LNCAP (cell line): ENCODE results near the gene THAP2.

ENCODE experiments used
- TF ChIP-seq, protein P1 (sequence below): fragments of 450-650 bp; IDR thresholded peaks from 2 replicates; pipeline ENCODE4 v1.5.1; 2017; ENCODE audit warnings: mild to moderate bottlenecking

Gene THAP2

DNA sequence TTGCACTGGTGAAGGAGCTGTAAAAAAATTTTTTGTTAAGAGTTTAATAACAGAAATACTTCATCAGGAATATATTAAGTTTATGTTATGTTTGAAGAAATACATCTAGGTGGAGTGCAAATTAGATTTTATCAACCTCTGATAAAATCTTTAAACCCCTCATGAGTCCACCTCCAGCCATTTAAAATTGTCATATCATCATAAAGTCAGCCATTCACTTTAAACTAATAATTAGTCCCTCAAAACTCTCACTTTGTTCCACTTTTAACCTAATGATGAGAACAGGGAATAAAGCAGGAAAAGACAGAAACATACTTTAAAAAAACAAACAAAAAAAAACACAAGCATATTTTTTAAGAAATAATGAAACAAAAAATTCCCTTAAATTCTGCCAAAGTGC lies 25.6 kb upstream of the THAP2 start:
- TF ChIP-seq, protein P1, sequence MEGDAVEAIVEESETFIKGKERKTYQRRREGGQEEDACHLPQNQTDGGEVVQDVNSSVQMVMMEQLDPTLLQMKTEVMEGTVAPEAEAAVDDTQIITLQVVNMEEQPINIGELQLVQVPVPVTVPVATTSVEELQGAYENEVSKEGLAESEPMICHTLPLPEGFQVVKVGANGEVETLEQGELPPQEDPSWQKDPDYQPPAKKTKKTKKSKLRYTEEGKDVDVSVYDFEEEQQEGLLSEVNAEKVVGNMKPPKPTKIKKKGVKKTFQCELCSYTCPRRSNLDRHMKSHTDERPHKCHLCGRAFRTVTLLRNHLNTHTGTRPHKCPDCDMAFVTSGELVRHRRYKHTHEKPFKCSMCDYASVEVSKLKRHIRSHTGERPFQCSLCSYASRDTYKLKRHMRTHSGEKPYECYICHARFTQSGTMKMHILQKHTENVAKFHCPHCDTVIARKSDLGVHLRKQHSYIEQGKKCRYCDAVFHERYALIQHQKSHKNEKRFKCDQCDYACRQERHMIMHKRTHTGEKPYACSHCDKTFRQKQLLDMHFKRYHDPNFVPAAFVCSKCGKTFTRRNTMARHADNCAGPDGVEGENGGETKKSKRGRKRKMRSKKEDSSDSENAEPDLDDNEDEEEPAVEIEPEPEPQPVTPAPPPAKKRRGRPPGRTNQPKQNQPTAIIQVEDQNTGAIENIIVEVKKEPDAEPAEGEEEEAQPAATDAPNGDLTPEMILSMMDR, result no peak

DNA sequence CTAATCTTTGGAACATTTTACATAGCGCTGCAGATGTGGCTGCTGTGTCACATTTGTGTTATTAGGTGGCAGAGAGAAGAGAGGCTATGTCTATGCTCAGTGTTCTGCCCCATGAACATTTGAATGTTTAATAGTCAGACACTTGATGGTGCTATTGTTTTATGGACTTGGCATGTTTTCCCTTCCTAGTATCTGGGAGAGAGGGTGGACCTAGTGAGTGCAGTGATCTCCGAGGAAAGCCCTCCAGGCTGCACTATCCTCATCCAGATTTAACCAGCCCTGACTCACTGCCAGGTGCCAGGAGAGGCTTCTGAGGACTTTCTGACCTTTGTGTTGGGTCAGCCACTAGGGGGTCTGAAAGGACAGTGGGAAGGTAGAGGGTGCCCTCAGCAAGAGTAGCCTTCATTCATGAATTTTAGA lies 24.8 kb upstream of the THAP2 start:
- TF ChIP-seq, protein P1, result peak; percentile 21; the same call in 1 of the 2 replicates

DNA sequence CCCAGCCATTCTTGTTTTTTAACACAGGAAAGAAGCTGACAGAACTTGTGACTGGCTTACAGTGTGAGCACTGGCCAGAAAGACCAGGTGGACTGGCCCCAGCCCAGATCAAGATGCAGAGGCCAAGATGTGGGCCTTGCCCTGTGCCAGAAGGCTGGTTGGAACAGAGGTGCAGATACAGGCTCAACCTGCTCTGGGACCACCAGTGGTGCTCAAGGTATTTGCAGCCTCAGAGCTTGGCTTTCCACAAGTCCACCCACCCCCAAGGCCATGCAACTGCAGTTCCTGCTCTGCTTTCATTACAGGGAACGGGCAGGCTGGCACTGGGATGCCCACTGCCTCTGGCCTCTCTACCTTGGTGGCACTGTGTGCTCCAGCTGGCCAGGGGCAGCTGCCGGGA lies 23.8 kb upstream of the THAP2 start:
- TF ChIP-seq, protein P1, result no peak

DNA sequence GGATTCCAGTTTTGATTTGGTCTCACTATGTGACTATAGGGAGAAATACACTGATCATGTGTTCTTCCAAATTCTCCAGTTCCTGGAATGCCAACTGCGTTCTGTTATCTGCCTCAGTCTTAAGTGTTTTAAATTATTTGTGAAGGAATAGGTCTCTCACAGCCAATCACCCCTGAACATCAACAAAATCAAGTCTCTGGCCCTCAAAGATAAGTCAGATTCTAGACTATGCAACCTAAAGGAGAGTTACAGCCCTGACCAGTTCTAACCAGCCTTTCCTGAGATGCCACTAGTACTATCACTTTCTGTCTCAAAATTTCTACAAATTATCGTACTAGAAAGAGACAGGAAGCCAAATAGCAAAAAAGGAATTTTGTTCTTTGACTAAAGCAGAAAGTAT lies 22.7 kb upstream of the THAP2 start:
- TF ChIP-seq, protein P1, result no peak

DNA sequence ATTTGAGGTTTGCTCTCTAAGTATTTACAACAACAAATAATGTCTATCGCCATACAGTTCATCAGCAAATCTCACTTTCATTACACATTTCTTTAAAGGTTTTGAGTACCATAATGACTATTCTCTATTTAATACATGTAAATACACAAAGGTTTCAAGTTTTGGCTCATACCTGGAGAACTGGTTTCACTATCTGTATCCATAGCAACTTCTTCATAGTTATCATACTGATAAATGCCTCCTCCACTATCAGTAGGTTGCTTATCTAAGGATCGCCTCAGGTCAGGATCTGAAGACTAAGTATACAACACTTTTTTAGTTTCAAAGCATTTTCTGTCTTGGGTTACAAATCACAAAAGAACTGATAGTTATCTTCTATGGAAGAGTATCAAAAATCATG lies 21.8 kb upstream of the THAP2 start:
- TF ChIP-seq, protein P1, result no peak

DNA sequence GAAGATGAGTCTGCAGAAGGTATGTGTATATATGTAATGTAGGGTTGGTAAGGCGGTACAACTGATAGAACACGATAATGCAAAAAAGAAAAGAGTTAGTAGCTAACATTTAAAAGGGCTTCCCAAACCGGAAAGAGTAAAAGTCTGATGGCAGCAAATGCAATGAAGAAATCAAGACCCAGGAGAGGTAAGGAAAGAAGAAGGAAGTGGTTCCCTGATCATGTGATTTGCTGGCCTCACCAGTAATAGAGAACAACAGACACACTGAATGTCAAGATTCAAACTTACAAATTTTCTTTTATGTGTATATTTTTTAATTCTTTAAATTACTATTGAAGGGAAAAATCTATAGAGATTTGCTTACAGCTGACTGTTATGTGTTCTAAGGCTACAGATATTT lies 18.8 kb upstream of the THAP2 start:
- TF ChIP-seq, protein P1, result no peak

DNA sequence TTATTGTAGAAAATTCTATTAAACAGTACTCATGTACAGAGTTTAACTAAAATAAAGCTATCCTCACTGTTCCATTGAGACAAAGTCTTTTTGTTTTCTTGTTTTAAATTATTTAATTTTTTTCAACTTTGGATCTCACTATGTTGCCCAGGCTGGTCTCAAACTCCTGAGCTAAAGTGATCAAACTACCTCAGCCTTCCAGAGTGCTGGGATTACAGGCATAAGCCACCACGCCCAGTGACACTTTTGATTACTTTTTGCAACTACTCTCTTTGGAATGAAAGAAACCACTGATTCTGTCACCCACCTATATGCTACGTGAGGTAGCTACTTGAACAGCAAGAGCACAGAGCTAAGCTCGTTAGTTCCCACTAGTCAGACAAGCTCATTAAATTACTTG lies 17.6 kb upstream of the THAP2 start:
- TF ChIP-seq, protein P1, result no peak

DNA sequence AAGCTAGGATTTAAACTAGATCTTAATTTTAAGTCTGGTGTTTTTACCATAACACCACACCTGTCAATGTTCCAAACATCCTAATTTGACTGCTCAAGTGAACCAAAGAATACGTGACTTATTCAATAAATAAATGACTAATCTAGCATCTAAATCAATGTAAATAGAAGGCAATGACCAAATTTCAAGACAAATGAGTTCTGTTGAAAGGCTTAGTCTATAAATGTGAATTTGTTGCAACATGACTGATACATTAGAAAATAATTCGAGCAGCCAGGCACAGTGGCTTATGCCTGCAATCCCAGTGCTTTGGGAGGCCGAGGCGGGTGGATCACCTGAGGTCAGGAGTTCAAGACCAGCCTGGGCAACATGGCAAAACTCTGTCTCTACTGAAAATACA lies 15.6 kb upstream of the THAP2 start:
- TF ChIP-seq, protein P1, result no peak
